GM23338 (cell line): ENCODE data around the gene PGBD5.

Experiments used
- CREB1 ChIP-seq: fragments of 250-450 bp; sonication (Bioruptor Pico); IDR thresholded peaks from 2 replicates; pipeline ENCODE4 v1.5.0; 2020; ENCODE audit warnings: low read depth, mild to moderate bottlenecking, moderate library complexity
- CTCF ChIP-seq, 2 experiments: fragments of 200-600 bp in 1 of 2; sonication (generic) in 1 of 2; conservative IDR thresholded peaks; 2 replicates each; pipeline versions ENCODE4 v1.5.1 to v1.6.1; 2016 to 2017; ENCODE audit warnings: antibody characterized with exemption in 2 of 2, low read depth in 2 of 2, mild to moderate bottlenecking in 2 of 2, moderate library complexity in 1 of 2
- ETS1 ChIP-seq: IDR thresholded peaks from 2 replicates; pipeline ENCODE4 v1.6.1; 2016; ENCODE audit warnings: antibody characterized with exemption
- EZH2 ChIP-seq: fragments of 200-600 bp; sonication (generic); IDR thresholded peaks from one replicate; pipeline ENCODE4 v1.8.0; 2017; ENCODE audit warnings: antibody characterized with exemption, mild to moderate bottlenecking, low read depth; ENCODE audit not compliant: unreplicated experiment
- EZH2phosphoT487 ChIP-seq: fragments of 200-600 bp; sonication (generic); IDR thresholded peaks from one replicate; pipeline ENCODE4 v1.8.1; 2018; ENCODE audit warnings: antibody characterized with exemption; ENCODE audit not compliant: unreplicated experiment
- JUNB ChIP-seq: IDR thresholded peaks from one replicate; pipeline ENCODE4 v1.6.1; 2016; ENCODE audit warnings: antibody characterized with exemption; ENCODE audit not compliant: unreplicated experiment
- POLR2AphosphoS5 ChIP-seq: IDR thresholded peaks from 2 replicates; pipeline ENCODE4 v1.6.1; 2016; ENCODE audit warnings: antibody characterized with exemption, low read depth
- REST ChIP-seq: IDR thresholded peaks from one replicate; pipeline ENCODE4 v1.6.1; 2018; ENCODE audit warnings: antibody characterized with exemption; ENCODE audit not compliant: unreplicated experiment
- STAT1 ChIP-seq: IDR thresholded peaks from one replicate; pipeline ENCODE4 v1.6.1; 2016; ENCODE audit warnings: antibody characterized with exemption; ENCODE audit not compliant: unreplicated experiment
- ZNF114 ChIP-seq: fragments of 250-450 bp; sonication (Bioruptor Pico); IDR thresholded peaks from 2 replicates; pipeline ENCODE4 v1.5.0; 2020; ENCODE audit warnings: mild to moderate bottlenecking, moderate library complexity

- no peak for TF ChIP-seq POLR2AphosphoS5
- no peak for TF ChIP-seq CTCF (conservative IDR thresholded peaks at IDR 0.05; ENCODE audit: low read depth in 2 of 2)
- no peak for TF ChIP-seq EZH2phosphoT487
- no peak for TF ChIP-seq JUNB
- TF ChIP-seq EZH2 = no peak
- no peak for TF ChIP-seq ZNF114
- no peak for TF ChIP-seq REST
- TF ChIP-seq ETS1 = no peak
- no peak for TF ChIP-seq CREB1 (CRISPR knock-in tag)
- TF ChIP-seq STAT1 = no peak
Observed at GRCh38 chr1:230379928-230380327, 46.2 kb downstream of the PGBD5 start.
